MCF 10A (cell line): Measurements from ENCODE around the gene PLEKHA5. TPM values are rescaled to one million over a fixed set of nuclear protein-coding genes. Genes with fewer than 3 reads are reported as not detected.
"Not testable (repeated sequence)": the region's sequence is repeated elsewhere in the genome, so short reads cannot be mapped to it uniquely, and the experiment has no call there.

Source experiments
- BruUV-seq: library from RNA; stranded (reverse); fragments of 400-500 nt; replicated peaks from 2 replicates; lab custom pipeline; 2021; lab: Mats Ljungman, UMichigan
- CTCF ChIA-PET: fragments of 300-600 bp; sonication (Branson Sonifier 250); formaldehyde crosslinking; extraction: SDS; loops from one replicate; lab custom pipeline; 2021; ENCODE audit warnings: antibody characterized with exemption, inconsistent platforms; lab: Yijun Ruan, JAX
- POLR2A ChIA-PET: fragments of 300-600, 350-650 bp; sonication (Branson Sonifier 250); formaldehyde crosslinking; extraction: SDS; loops from one replicate; lab custom pipeline; 2020; ENCODE audit warnings: antibody characterized with exemption, inconsistent platforms; lab: Yijun Ruan, JAX
- DNase-seq: peaks from one replicate; pipeline ENCODE4 v3.0.0-alpha.2; 2018; ENCODE audit not compliant: unreplicated experiment
- H3K27ac Mint-ChIP-seq: one replicate; pipeline ENCODE4 v1.8.0; 2022; ENCODE audit warnings: mild to moderate bottlenecking, low read depth, mixed read lengths; ENCODE audit not compliant: unreplicated experiment
- H3K27me3 Mint-ChIP-seq: one replicate; pipeline ENCODE4 v1.8.0; 2022; ENCODE audit warnings: mixed read lengths; ENCODE audit not compliant: insufficient read depth, unreplicated experiment
- H3K36me3 Mint-ChIP-seq: one replicate; pipeline ENCODE4 v1.8.0; 2022; ENCODE audit warnings: mild to moderate bottlenecking, moderate library complexity, mixed read lengths; ENCODE audit not compliant: insufficient read depth, unreplicated experiment
- H3K4me1 Mint-ChIP-seq: one replicate; pipeline ENCODE4 v1.8.0; 2022; ENCODE audit warnings: mixed read lengths; ENCODE audit not compliant: insufficient read depth, unreplicated experiment
- H3K4me3 Mint-ChIP-seq: one replicate; pipeline ENCODE4 v1.8.0; 2022; ENCODE audit warnings: mild to moderate bottlenecking, moderate library complexity, mixed read lengths; ENCODE audit not compliant: unreplicated experiment
- H3K9me3 Mint-ChIP-seq: one replicate; pipeline ENCODE4 v1.8.0; 2022; ENCODE audit warnings: mixed read lengths; ENCODE audit not compliant: unreplicated experiment
- CTCF ChIP-seq: fragments of 200-600 bp; IDR thresholded peaks from one replicate; pipeline ENCODE4 v1.8.0; 2022; ENCODE audit warnings: antibody characterized with exemption, mild to moderate bottlenecking; ENCODE audit not compliant: unreplicated experiment
- intact Hi-C: fragments of 100-400 bp; cut with micrococcal nuclease; formaldehyde crosslinking; loops from 2 replicates; pipeline ENCODE4 v1.14.1; 2022
- total RNA-seq: library from RNA; stranded (reverse); gene quantifications from 2 replicates; pipeline ENCODE4 v1.2.3, GENCODE V29; 2022

The PLEKHA5 gene
- total RNA-seq, 1 experiment from 2014 or later = 25.2 TPM

- Mint-ChIP-seq H3K4me3 (no peak overlapping the region), H3K27me3 (no peaks in the 10 kb centered on the region), H3K36me3 (no peaks in the 10 kb centered on the region), H3K27ac (no peak overlapping the region), H3K9me3 (no peaks in the 10 kb centered on the region), H3K4me1 (peaks cover 5% of the 10 kb centered on the region)
- ChIA-PET CTCF (interaction anchor here (0.6 to 1.5 kb wide), 4 partner anchors 8 to 13 kb away, joined by 3 to 6 read pairs (median 4); no protein-coding TSS in a partner anchor), POLR2A (interaction anchor here (1.1 to 1.9 kb wide), 5 partner anchors 11 to 64 kb away, joined by 3 to 5 read pairs (median 3); partner anchors contain the start of gene AEBP2)
- TF ChIP-seq CTCF = no peak
- intact Hi-C loops = no loop called here
- DNase-seq = peak; percentile 21
- no TSS peak for BruUV-seq
Observed at GRCh38 chr12:19411234-19412204, 282.0 kb downstream of the PLEKHA5 start.

- no TSS peak for BruUV-seq
Observed at GRCh38 chr12:19412844-19413243, 283.3 kb downstream of the PLEKHA5 start.

DNA sequence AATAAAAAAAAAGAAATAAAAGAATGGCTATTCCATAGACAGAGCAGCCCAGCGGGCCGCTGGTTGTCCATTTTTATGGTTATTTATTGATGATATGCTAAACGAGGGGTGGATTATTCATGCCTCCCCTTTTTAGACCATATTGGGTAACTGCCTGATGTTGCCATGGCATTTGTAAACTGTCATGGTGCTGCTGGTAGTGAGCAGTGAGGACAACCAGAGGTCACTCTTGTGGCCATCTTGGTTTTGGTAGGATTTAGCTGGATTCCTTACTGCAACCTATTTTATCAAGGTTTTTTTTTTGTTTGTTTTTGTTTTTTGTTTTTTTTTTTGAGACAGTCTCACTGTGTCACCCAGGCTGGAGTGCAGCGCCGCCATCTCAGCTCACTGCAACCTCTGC is 284.0 kb downstream of the PLEKHA5 start:
- H3K4me1 Mint-ChIP-seq, DNase-seq, H3K9me3 Mint-ChIP-seq, H3K36me3 Mint-ChIP-seq, POLR2A ChIA-PET, CTCF ChIA-PET, H3K4me3 Mint-ChIP-seq, intact Hi-C loops, BruUV-seq, H3K27ac Mint-ChIP-seq, H3K27me3 Mint-ChIP-seq: not testable (repeated sequence)

More at GRCh38 chr12:19412844-19413243, 283.3 kb downstream of the PLEKHA5 start:
- ChIA-PET POLR2A (no interaction called here), CTCF (interaction anchor here (1.5 kb wide), 1 partner anchor 15 kb away, joined by 6 read pairs; no protein-coding TSS in a partner anchor)
- TF ChIP-seq CTCF = no peak
- H3K27me3 Mint-ChIP-seq = no peaks in the 10 kb centered on the region
- H3K4me3 Mint-ChIP-seq = no peak overlapping the region
- no peak overlapping the region for H3K27ac Mint-ChIP-seq
- peaks cover 5% of the 10 kb centered on the region for H3K4me1 Mint-ChIP-seq
- intact Hi-C loops = no loop called here
- H3K36me3 Mint-ChIP-seq = no peaks in the 10 kb centered on the region
- DNase-seq = no peak
- H3K9me3 Mint-ChIP-seq = no peaks in the 10 kb centered on the region

- CTCF ChIA-PET = interaction anchor here (0.6 kb wide), 1 partner anchor 23 kb away, joined by 3 read pairs; no protein-coding TSS in a partner anchor
Observed at GRCh38 chr12:19415563-19415962, 286.0 kb downstream of the PLEKHA5 start.

More at GRCh38 chr12:19415563-19415962, 286.0 kb downstream of the PLEKHA5 start:
- no peaks in the 10 kb centered on the region for H3K27me3 Mint-ChIP-seq
- no peaks in the 10 kb centered on the region for H3K36me3 Mint-ChIP-seq
- H3K4me1 Mint-ChIP-seq = peaks cover 5% of the 10 kb centered on the region
- intact Hi-C loops = no loop called here
- no peak overlapping the region for H3K4me3 Mint-ChIP-seq
- no peaks in the 10 kb centered on the region for H3K9me3 Mint-ChIP-seq
- H3K27ac Mint-ChIP-seq = no peak overlapping the region
- POLR2A ChIA-PET = interaction anchor here (1.1 to 1.4 kb wide), 2 partner anchors 18 to 34 kb away, joined by 4 to 7 read pairs; no protein-coding TSS in a partner anchor
- no peak for DNase-seq
- BruUV-seq = no TSS peak
- no peak for TF ChIP-seq CTCF
